ENCODE results near the gene NIFK. TPM values are rescaled to one million over a fixed set of nuclear protein-coding genes. Genes with fewer than 3 reads are reported as not detected.

NIFK gene
- total RNA-seq: 60.8 and 116 TPM in 2 replicates

GRCh38 chr2:121736462-121737336 lies at the start of gene NIFK:
Gene NIFK, minus strand, starts transcription at chr2:121736875. Its CDS starts 25 bp downstream, at chr2:121736850.
- TF ChIP-seq, protein P1, sequence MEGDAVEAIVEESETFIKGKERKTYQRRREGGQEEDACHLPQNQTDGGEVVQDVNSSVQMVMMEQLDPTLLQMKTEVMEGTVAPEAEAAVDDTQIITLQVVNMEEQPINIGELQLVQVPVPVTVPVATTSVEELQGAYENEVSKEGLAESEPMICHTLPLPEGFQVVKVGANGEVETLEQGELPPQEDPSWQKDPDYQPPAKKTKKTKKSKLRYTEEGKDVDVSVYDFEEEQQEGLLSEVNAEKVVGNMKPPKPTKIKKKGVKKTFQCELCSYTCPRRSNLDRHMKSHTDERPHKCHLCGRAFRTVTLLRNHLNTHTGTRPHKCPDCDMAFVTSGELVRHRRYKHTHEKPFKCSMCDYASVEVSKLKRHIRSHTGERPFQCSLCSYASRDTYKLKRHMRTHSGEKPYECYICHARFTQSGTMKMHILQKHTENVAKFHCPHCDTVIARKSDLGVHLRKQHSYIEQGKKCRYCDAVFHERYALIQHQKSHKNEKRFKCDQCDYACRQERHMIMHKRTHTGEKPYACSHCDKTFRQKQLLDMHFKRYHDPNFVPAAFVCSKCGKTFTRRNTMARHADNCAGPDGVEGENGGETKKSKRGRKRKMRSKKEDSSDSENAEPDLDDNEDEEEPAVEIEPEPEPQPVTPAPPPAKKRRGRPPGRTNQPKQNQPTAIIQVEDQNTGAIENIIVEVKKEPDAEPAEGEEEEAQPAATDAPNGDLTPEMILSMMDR (conservative IDR thresholded peaks at IDR 0.05; ENCODE audit: low read depth, low read length): no peak
- H3K4me3 ChIP-seq (ENCODE audit: low read depth, low read length): peak within 1 kb of the TSS; percentile 85
- no peak for DNase-seq (ENCODE audit: low read depth)

DNA sequence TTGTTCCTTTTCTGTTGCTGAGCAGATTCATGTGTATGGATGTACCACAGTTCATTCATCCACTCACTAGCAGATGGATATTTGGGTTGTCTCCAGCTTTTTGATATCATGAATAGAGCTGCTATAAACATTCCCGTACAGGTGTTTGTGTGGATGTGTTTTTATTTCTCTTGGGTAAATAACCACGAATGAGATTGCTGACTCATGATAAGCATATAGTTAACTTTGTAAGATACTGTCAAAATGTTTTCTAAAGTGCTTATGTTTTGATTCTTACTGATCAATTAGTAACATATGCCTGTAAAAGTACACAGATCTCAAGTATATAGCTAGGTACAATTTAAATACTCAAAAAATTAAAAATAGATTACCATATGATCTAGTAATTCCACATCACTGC lies 46.5 kb upstream of the NIFK start:
- H3K4me3 ChIP-seq (ENCODE audit: low read depth, low read length): no peak overlapping the region
- TF ChIP-seq, protein P1 (conservative IDR thresholded peaks at IDR 0.05; ENCODE audit: low read depth, low read length): no peak
- no peak for DNase-seq (ENCODE audit: low read depth)

DNA sequence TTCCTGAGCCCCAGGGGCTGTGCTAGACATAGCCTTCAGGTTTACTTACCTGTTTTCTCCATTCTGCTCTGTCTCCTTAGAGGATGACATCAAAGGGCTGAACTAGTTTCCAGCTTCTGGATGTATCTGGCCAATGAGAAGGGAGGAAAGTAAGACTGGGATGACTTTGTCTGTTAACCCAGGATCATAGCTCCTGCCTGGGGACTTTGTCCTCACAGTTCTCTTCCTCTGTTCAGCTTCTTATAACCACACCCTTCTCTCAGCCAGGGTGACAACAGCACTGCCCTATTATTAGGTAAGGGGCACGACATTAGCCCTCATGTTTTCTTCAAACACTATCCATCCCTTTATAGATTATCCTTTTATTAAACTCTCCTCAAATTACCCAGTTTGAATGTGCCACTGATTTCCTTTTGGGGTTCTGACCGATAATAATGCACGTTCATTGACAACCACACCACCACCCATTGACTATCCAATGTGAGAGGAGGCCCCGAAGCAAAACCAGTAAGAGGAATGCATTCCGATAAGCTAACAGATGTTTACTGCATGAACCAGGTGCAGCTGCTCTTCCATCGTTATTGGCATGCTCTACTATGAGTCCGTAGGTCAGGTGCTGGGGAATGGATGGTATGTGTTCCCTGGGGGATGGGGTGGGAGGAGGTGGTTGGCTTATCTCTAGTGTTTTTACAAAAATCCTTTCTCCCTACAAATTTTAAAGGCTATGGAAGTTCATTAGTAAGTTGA lies 42.2 kb upstream of the NIFK start:
- TF ChIP-seq, protein P1 (conservative IDR thresholded peaks at IDR 0.05; ENCODE audit: low read depth, low read length): no peak
- no peak for DNase-seq (ENCODE audit: low read depth)
- no peak overlapping the region for H3K4me3 ChIP-seq (ENCODE audit: low read depth, low read length)

- TF ChIP-seq, protein P1 (conservative IDR thresholded peaks at IDR 0.05; ENCODE audit: low read depth, low read length): no peak
- no peak overlapping the region for H3K4me3 ChIP-seq (ENCODE audit: low read depth, low read length)
- DNase-seq (ENCODE audit: low read depth): no peak
Observed at GRCh38 chr2:121777699-121778058, 41.0 kb upstream of the NIFK start.

DNA sequence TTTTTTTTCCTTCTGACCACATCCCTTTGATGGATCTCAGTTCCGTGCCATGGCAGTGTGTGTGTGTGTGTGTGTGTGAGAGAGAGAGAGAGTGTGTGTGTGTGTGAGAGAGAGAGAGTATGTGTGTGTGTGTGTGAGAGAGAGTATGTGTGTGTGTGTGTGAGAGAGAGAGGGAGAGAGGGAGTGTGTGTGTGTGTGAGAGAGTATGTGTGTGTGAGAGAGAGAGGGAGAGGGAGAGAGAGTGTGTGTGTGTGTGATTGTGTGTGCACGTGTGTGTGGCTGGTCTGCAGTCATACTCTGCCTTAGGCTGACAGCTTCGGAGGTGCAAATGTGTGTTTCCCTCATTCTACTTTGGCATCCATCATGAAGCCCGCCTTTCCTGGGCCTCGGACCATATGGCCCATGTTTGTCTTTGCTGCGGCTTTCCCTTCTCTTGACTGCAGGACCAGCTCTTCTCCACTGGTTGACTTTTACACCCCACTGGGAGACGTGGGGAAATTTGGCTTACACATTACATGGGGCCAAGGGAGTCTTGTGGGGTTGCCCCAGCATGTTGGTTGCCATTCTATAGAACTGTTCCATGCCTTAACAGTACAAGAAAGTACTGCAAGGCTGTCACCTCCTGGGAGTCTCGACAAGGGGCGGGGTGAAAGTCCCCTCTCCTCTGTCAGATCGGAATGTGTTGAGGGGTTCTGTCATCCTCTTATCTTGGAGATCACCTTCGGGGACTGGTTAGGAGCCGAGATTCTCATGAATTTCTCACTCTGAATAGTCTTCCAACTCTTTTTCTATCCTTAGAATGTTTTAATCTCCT lies 40.4 kb upstream of the NIFK start:
- no peak overlapping the region for H3K4me3 ChIP-seq (ENCODE audit: low read depth, low read length)
- TF ChIP-seq, protein P1 (conservative IDR thresholded peaks at IDR 0.05; ENCODE audit: low read depth, low read length): no peak
- no peak for DNase-seq (ENCODE audit: low read depth)

GRCh38 chr2:121776361-121776760 lies 39.7 kb upstream of the NIFK start:
- no peak overlapping the region for H3K4me3 ChIP-seq (ENCODE audit: low read depth, low read length)
- DNase-seq (ENCODE audit: low read depth): no peak
- TF ChIP-seq, protein P1 (conservative IDR thresholded peaks at IDR 0.05; ENCODE audit: low read depth, low read length): no peak

All from epithelial cell of proximal tubule (primary cell).